ENCODE results near the gene ESPN.

- TF ChIP-seq CTCF (IDR thresholded peaks at IDR 0.05): no peak
- no peak for TF ChIP-seq POLR2A (IDR thresholded peaks at IDR 0.05)
- no peak for TF ChIP-seq EP300 (IDR thresholded peaks at IDR 0.05)
- TF ChIP-seq POLR2AphosphoS5 (IDR thresholded peaks at IDR 0.05): no peak
Observed at GRCh38 chr1:6380037-6380436, 44.5 kb upstream of the ESPN start.

Measured in upper lobe of left lung (tissue), 4 donors.